A549 (cell line): Measurements from ENCODE around the gene VRK2.

Experiments used
- CTCF ChIP-seq: fragments of >200 bp; sonication (Bioruptor Twin); formaldehyde crosslinking; IDR thresholded peaks from 3 replicates; pipeline ENCODE4 v1.5.1; 2016
- POLR2A ChIP-seq: IDR thresholded peaks from 2 replicates; pipeline ENCODE4 v1.6.1; 2012; ENCODE audit warnings: mild to moderate bottlenecking, low read length

- TF ChIP-seq POLR2A (no peak), CTCF (no peak)
Measured at GRCh38 chr2:58107803-58108710, 61.5 kb downstream of the VRK2 start.
